Liver (tissue), 9 donors: ENCODE results near the gene ADNP. TPM values are rescaled to one million over a fixed set of nuclear protein-coding genes. Genes with fewer than 3 reads are reported as not detected.

Experiments
- DNase-seq: peaks from one replicate; pipeline ENCODE4 v3.0.0-alpha.2; 2017; ENCODE audit warnings: low spot score
- H3K27ac ChIP-seq, 2 donors: one replicate each; pipeline ENCODE4 v1.7.0; 2013; ENCODE audit warnings: inconsistent platforms in 2 of 2, low read length in 2 of 2, control low read depth in 1 of 2, low read depth in 1 of 2, mild to moderate bottlenecking in 1 of 2
- H3K27me3 ChIP-seq, 4 donors: one replicate each; pipeline versions ENCODE4 v1.6.1 to v1.7.0; 2013; ENCODE audit warnings: low read length in 3 of 4, inconsistent platforms in 1 of 4, mild to moderate bottlenecking in 1 of 4, moderate library complexity in 1 of 4; ENCODE audit not compliant: control insufficient read depth in 4 of 4, insufficient read depth in 4 of 4
- H3K36me3 ChIP-seq, 4 donors: one replicate each; pipeline versions ENCODE4 v1.6.1 to v1.7.0; 2013; ENCODE audit warnings: low read length in 3 of 4, mild to moderate bottlenecking in 3 of 4, low read depth in 1 of 4, moderate library complexity in 1 of 4; ENCODE audit not compliant: control insufficient read depth in 4 of 4, insufficient read depth in 3 of 4
- H3K4me1 ChIP-seq, 4 donors: one replicate each; pipeline versions ENCODE4 v1.6.1 to v1.7.0; 2013; ENCODE audit warnings: low read length in 3 of 4, mild to moderate bottlenecking in 3 of 4, moderate library complexity in 1 of 4; ENCODE audit not compliant: control insufficient read depth in 4 of 4, insufficient read depth in 4 of 4
- H3K4me3 ChIP-seq, 3 donors: one replicate each; pipeline versions ENCODE4 v1.6.1 to v1.7.0; 2013; ENCODE audit warnings: low read length in 3 of 3, control low read depth in 1 of 3, low read depth in 1 of 3, mild to moderate bottlenecking in 1 of 3
- H3K9ac ChIP-seq, 2 donors: one replicate each; pipeline ENCODE4 v1.7.0; 2013; ENCODE audit warnings: low read length in 2 of 2, mild to moderate bottlenecking in 2 of 2, moderate library complexity in 2 of 2, control low read depth in 1 of 2, low read depth in 1 of 2
- H3K9me3 ChIP-seq, 4 donors: one replicate each; pipeline versions ENCODE4 v1.6.1 to v1.7.0; 2013; ENCODE audit warnings: low read length in 3 of 4; ENCODE audit not compliant: control insufficient read depth in 4 of 4
- ATF3 ChIP-seq: IDR thresholded peaks from 2 replicates; pipeline ENCODE4 v1.6.1; 2016; ENCODE audit warnings: antibody characterized with exemption
- CTCF ChIP-seq: fragments of 150-350 bp; IDR thresholded peaks from 2 replicates; pipeline ENCODE4 v1.5.1; 2017; ENCODE audit warnings: improper control_type of control experiment, low read depth, low read length; ENCODE audit not compliant: missing input control
- EGR1 ChIP-seq, 2 donors: IDR thresholded peaks; 2 replicates each; pipeline ENCODE4 v1.6.1; 2016 to 2018; ENCODE audit warnings: antibody characterized with exemption in 2 of 2, low read depth in 2 of 2
- FOXA1 ChIP-seq: IDR thresholded peaks from 2 replicates; pipeline ENCODE4 v1.6.1; 2016; ENCODE audit warnings: antibody characterized with exemption
- FOXA2 ChIP-seq: IDR thresholded peaks from 2 replicates; pipeline ENCODE4 v1.6.1; 2016; ENCODE audit warnings: antibody characterized with exemption
- GABPA ChIP-seq, 2 donors: IDR thresholded peaks in 1 of 2; conservative IDR thresholded peaks in 1 of 2; 2 replicates each; pipeline ENCODE4 v1.6.1; 2016; ENCODE audit warnings: antibody characterized with exemption in 2 of 2, mild to moderate bottlenecking in 1 of 2, moderate library complexity in 1 of 2
- HNF4A ChIP-seq, 2 donors: conservative IDR thresholded peaks; 2 replicates each; pipeline ENCODE4 v1.6.1; 2016; ENCODE audit warnings: antibody characterized with exemption in 2 of 2, mild to moderate bottlenecking in 2 of 2
- HNF4G ChIP-seq: IDR thresholded peaks from 2 replicates; pipeline ENCODE4 v1.6.1; 2016; ENCODE audit warnings: antibody characterized with exemption
- JUND ChIP-seq, 2 donors: IDR thresholded peaks; 2 replicates each; pipeline ENCODE4 v1.6.1; 2016; ENCODE audit warnings: antibody characterized with exemption in 2 of 2
- MAX ChIP-seq: IDR thresholded peaks from 2 replicates; pipeline ENCODE4 v1.6.1; 2016; ENCODE audit warnings: antibody characterized with exemption
- NR2F2 ChIP-seq: IDR thresholded peaks from 2 replicates; pipeline ENCODE4 v1.6.1; 2016; ENCODE audit warnings: antibody characterized with exemption
- RAD21 ChIP-seq, 2 donors: IDR thresholded peaks; 2 replicates each; pipeline ENCODE4 v1.6.1; 2016; ENCODE audit warnings: antibody characterized with exemption in 2 of 2, mild to moderate bottlenecking in 2 of 2
- RXRA ChIP-seq, 2 donors: IDR thresholded peaks; 2 replicates each; pipeline ENCODE4 v1.6.1; 2017 to 2018; ENCODE audit warnings: antibody characterized with exemption in 2 of 2, mild to moderate bottlenecking in 1 of 2
- TAF1 ChIP-seq: conservative IDR thresholded peaks from 2 replicates; pipeline ENCODE4 v1.6.1; 2016; ENCODE audit warnings: antibody characterized with exemption, mild to moderate bottlenecking
- YY1 ChIP-seq: IDR thresholded peaks from 2 replicates; pipeline ENCODE4 v1.6.1; 2016; ENCODE audit warnings: antibody characterized with exemption, mild to moderate bottlenecking
- ZBTB33 ChIP-seq: IDR thresholded peaks from 2 replicates; pipeline ENCODE4 v1.6.1; 2016; ENCODE audit warnings: antibody characterized with exemption
- WGBS: extraction: QIAGEN DNeasy Blood & Tissue Kit; methylation state at CpG from one replicate; pipeline ENCODE4 v1.1.7; 2013; 5-methylcytosine and 5-hydroxymethylcytosine counted together
- polyA plus RNA-seq, 2 donors: library from polyadenylated mRNA; stranded (reverse) in 1 of 2; unstranded in 1 of 2; fragments of 200-250 nt in 1 of 2; fragments of >200 nt in 1 of 2; fragmentation: Nextera tagmentation in 1 of 2; extraction: Ambion mirVana in 1 of 2; gene quantifications; one replicate each; pipeline versions ENCODE4 v1.2.1 to v1.2.3, GENCODE V29; 2013 to 2015
- total RNA-seq, 2 donors: library from RNA; depleted of rRNA; stranded (reverse); fragments of >200 nt; gene quantifications; one replicate each; pipeline ENCODE4 v1.2.3, GENCODE V29; 2014
- donor health status: healthy.
- donor health status: healthy.
- donor health status: healthy.
- donor health status: healthy.
- donor health status: healthy.

ADNP gene
- total and polyA plus RNA-seq, 4 donors = 9.3 to 25.4 (median 20.1) TPM

GRCh38 chr20:50868509-50869495 is 62.4 kb downstream of the ADNP start:
- Histone ChIP-seq H3K9ac (no peak overlapping the region), H3K9me3 (no peaks in the 10 kb centered on the region), H3K4me3 (no peak overlapping the region), H3K27ac (no peak overlapping the region), H3K4me1 (no peaks in the 10 kb centered on the region), H3K36me3 (no peaks in the 10 kb centered on the region), H3K27me3 (no peaks in the 10 kb centered on the region)
- WGBS = 89% methylated on average over 11 of the region's 11 CpGs
- TF ChIP-seq RAD21 (IDR thresholded peaks at IDR 0.05) (no peak), RXRA (IDR thresholded peaks at IDR 0.05) (no peak), ATF3 (no peak), NR2F2 (no peak), MAX (no peak), EGR1 (IDR thresholded peaks at IDR 0.05; ENCODE audit: low read depth in 2 of 2) (no peak), FOXA2 (no peak), YY1 (no peak), GABPA (IDR thresholded peaks at IDR 0.05 in 1 of 2, conservative IDR thresholded peaks at IDR 0.05 in 1 of 2) (no peak), TAF1 (no peak), FOXA1 (no peak), JUND (IDR thresholded peaks at IDR 0.05) (no peak), HNF4G (no peak), CTCF (no peak)
- DNase-seq = no peak

GRCh38 chr20:50867805-50868204 is 63.4 kb downstream of the ADNP start:
- H3K27ac ChIP-seq = no peak overlapping the region
- WGBS = 97% methylated on average over 6 of the region's 6 CpGs
- no peak for DNase-seq
- H3K36me3 ChIP-seq = no peaks in the 10 kb centered on the region
- H3K4me1 ChIP-seq = no peaks in the 10 kb centered on the region
- no peak overlapping the region for H3K9ac ChIP-seq
- TF ChIP-seq MAX (no peak), HNF4A (conservative IDR thresholded peaks at IDR 0.05) (no peak), ZBTB33 (no peak), CTCF (no peak), ATF3 (no peak), RXRA (IDR thresholded peaks at IDR 0.05) (no peak), HNF4G (no peak), NR2F2 (no peak), FOXA2 (no peak), RAD21 (IDR thresholded peaks at IDR 0.05) (no peak)
- no peak overlapping the region for H3K4me3 ChIP-seq
- no peaks in the 10 kb centered on the region for H3K9me3 ChIP-seq
- H3K27me3 ChIP-seq = no peaks in the 10 kb centered on the region
